T-helper 2 cell treated with Interferon-gamma antibody and Interleukin-4, amounts not matched to agents 5 μg/mL and 100 μg/mL, for 36 hours (primary cell): Measurements from ENCODE around the gene OR52I1.

Source experiments
- DNase-seq: peaks from one replicate; pipeline ENCODE4 v3.0.0; 2021; ENCODE audit warnings: low spot score
- H3K27ac Mint-ChIP-seq: one replicate; pipeline ENCODE4 v1.8.0; 2021; ENCODE audit warnings: mild to moderate bottlenecking, mixed read lengths
- H3K27me3 Mint-ChIP-seq: one replicate; pipeline ENCODE4 v1.8.0; 2021; ENCODE audit warnings: low read depth, mixed read lengths
- H3K36me3 Mint-ChIP-seq: one replicate; pipeline ENCODE4 v1.8.0; 2021; ENCODE audit warnings: low read depth, mixed read lengths
- H3K4me1 Mint-ChIP-seq: one replicate; pipeline ENCODE4 v1.8.0; 2021; ENCODE audit warnings: low read depth, mixed read lengths
- H3K4me3 Mint-ChIP-seq: one replicate; pipeline ENCODE4 v1.8.0; 2022; ENCODE audit warnings: mild to moderate bottlenecking, moderate library complexity, mixed read lengths
- H3K9me3 Mint-ChIP-seq: one replicate; pipeline ENCODE4 v1.8.0; 2021; ENCODE audit warnings: mixed read lengths

Gene OR52I1, protein sequence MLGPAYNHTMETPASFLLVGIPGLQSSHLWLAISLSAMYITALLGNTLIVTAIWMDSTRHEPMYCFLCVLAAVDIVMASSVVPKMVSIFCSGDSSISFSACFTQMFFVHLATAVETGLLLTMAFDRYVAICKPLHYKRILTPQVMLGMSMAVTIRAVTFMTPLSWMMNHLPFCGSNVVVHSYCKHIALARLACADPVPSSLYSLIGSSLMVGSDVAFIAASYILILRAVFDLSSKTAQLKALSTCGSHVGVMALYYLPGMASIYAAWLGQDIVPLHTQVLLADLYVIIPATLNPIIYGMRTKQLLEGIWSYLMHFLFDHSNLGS

GRCh38 chr11:4593739-4594138, at the start of gene OR52I1:
TSS of gene OR52I1 (plus strand) at chr11:4594039. CDS start at chr11:4594039, 0 bp downstream.
- no peak for DNase-seq
- Mint-ChIP-seq H3K9me3 (no peaks in the 10 kb centered on the region), H3K36me3 (peaks cover 6% of the 10 kb centered on the region), H3K27ac (no peak within 1 kb of the TSS), H3K4me3 (no peak within 1 kb of the TSS), H3K27me3 (peaks cover 4% of the 10 kb centered on the region), H3K4me1 (no peaks in the 10 kb centered on the region)

- Mint-ChIP-seq H3K36me3 (no peaks in the 10 kb centered on the region), H3K4me3 (no peak within 1 kb of the TSS), H3K4me1 (no peaks in the 10 kb centered on the region), H3K27ac (no peak within 1 kb of the TSS), H3K9me3 (no peaks in the 10 kb centered on the region), H3K27me3 (no peaks in the 10 kb centered on the region)
- no peak for DNase-seq
Observed at GRCh38 chr11:4544891-4545290, 48.9 kb upstream of the OR52I1 start, which contains the start of gene OR52M1. TSS of gene OR52M1 (plus strand) at chr11:4545191. CDS start at chr11:4545191, 0 bp downstream.

GRCh38 chr11:4546878-4547277, 47.0 kb upstream of the OR52I1 start:
- Mint-ChIP-seq H3K27ac (no peak overlapping the region), H3K4me1 (no peaks in the 10 kb centered on the region), H3K36me3 (no peaks in the 10 kb centered on the region), H3K9me3 (no peaks in the 10 kb centered on the region), H3K4me3 (no peak overlapping the region), H3K27me3 (no peaks in the 10 kb centered on the region)
- DNase-seq, result no peak

GRCh38 chr11:4547416-4547815, 46.4 kb upstream of the OR52I1 start:
- H3K4me1 Mint-ChIP-seq, result no peaks in the 10 kb centered on the region

GRCh38 chr11:4551346-4551979, 42.4 kb upstream of the OR52I1 start:
- Mint-ChIP-seq H3K4me1 (no peaks in the 10 kb centered on the region), H3K4me3 (no peak overlapping the region), H3K27ac (no peak overlapping the region), H3K9me3 (no peaks in the 10 kb centered on the region), H3K36me3 (no peaks in the 10 kb centered on the region), H3K27me3 (no peaks in the 10 kb centered on the region)
- DNase-seq, result no peak

More at GRCh38 chr11:4547416-4547815, 46.4 kb upstream of the OR52I1 start:
- H3K27me3 Mint-ChIP-seq, result no peaks in the 10 kb centered on the region
- H3K9me3 Mint-ChIP-seq, result no peaks in the 10 kb centered on the region
- no peak overlapping the region for H3K4me3 Mint-ChIP-seq
- H3K27ac Mint-ChIP-seq, result no peak overlapping the region
- no peaks in the 10 kb centered on the region for H3K36me3 Mint-ChIP-seq
- DNase-seq, result no peak

DNA sequence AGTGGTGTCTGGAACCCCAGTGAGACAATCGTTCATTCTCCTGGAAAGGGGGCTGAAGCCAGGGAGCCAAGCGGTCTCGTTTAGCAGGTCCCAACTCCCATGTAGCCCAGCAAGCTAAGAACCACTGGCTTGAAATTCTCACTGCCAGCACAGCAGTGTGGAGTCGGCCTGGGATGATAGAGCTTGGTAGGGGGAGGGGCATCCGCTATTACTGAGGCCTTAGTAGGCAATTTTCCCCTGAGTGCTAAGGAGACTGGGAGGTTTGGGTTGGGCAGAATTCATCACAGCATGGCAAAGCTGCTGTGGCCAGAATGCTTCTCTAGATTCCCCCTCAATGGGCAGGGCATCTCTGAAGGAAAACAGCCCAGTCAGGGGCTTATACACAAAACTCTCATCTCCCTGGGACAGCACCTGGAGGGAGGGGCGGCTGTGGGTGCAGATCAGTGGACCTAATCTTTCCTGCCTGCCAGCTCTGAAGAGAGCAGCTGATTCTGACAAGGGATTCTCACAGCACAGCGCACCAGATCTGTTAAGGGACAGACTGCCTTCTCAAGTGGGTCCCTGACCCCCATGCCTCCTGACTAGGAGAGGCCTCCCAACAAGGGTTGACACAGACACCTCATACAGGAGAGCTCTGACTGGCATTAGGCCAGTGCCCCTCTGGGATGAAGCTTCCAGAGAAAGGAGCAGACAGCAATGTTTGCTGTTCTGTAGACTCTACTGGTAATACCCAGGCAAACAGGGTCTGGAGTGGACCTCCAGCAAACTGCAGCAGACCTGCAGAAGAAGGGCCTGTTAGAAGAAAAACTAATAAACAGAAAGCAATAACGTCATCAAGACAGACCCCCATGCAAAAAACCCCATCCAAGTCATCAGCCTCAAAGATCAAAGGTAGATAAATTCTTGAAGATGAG, 34.1 kb upstream of the OR52I1 start:
- Mint-ChIP-seq H3K4me3 (no peak overlapping the region), H3K4me1 (no peaks in the 10 kb centered on the region), H3K27ac (no peak overlapping the region), H3K27me3 (peaks cover 4% of the 10 kb centered on the region), H3K9me3 (peaks cover 9% of the 10 kb centered on the region), H3K36me3 (no peaks in the 10 kb centered on the region)
- DNase-seq, result no peak

GRCh38 chr11:4560467-4560866, 33.4 kb upstream of the OR52I1 start:
- Mint-ChIP-seq H3K9me3 (peaks cover 9% of the 10 kb centered on the region), H3K36me3 (no peaks in the 10 kb centered on the region), H3K4me3 (no peak overlapping the region), H3K27me3 (peaks cover 4% of the 10 kb centered on the region), H3K27ac (no peak overlapping the region), H3K4me1 (no peaks in the 10 kb centered on the region)
- no peak for DNase-seq

DNA sequence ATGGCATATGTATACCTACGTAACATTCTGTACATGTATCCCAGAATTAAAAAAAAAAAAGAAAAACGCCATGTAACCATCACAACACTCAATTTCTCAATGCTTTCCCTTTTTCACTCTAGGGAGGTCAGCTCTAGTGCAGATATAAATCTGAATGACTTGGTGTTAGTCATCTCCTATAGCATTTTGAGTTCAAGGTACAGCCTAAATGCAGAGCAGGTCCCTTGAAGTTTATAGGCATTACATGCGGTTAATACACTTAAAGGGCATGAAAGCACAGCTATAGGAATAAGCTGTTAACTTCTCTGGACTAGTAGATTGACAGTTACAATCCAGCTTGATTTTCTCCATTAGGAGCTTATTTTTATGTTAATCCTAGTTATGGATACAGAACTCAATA, 28.5 kb upstream of the OR52I1 start:
- peaks cover 7% of the 10 kb centered on the region for H3K27me3 Mint-ChIP-seq
- DNase-seq, result no peak
- peaks cover 9% of the 10 kb centered on the region for H3K9me3 Mint-ChIP-seq
- no peaks in the 10 kb centered on the region for H3K36me3 Mint-ChIP-seq
- no peaks in the 10 kb centered on the region for H3K4me1 Mint-ChIP-seq
- H3K4me3 Mint-ChIP-seq, result no peak overlapping the region
- H3K27ac Mint-ChIP-seq, result no peak overlapping the region

DNA sequence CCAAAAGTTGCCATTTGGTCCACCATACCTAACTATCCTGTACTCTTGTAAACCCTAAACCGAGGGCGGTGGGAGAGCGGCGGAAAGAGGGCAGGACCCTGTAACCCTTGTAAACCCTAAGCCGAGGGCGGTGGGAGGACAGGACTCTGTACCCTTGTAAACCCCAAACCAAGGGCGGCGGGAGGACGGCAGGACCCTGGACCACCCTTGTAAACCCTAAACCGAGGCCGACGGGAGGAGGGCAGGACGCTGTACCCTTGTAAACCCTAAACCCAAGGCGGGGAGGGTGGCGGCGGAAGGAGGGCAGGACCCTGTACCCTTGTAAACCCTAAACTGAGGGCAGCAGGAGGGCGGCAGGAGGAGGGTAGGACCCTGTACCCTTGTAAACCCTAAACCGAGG, 24.8 kb upstream of the OR52I1 start:
- Mint-ChIP-seq H3K36me3 (no peaks in the 10 kb centered on the region), H3K27ac (no peak overlapping the region), H3K9me3 (peaks cover 5% of the 10 kb centered on the region), H3K4me1 (no peaks in the 10 kb centered on the region), H3K27me3 (peaks cover 3% of the 10 kb centered on the region), H3K4me3 (no peak overlapping the region)
- DNase-seq, result no peak

DNA sequence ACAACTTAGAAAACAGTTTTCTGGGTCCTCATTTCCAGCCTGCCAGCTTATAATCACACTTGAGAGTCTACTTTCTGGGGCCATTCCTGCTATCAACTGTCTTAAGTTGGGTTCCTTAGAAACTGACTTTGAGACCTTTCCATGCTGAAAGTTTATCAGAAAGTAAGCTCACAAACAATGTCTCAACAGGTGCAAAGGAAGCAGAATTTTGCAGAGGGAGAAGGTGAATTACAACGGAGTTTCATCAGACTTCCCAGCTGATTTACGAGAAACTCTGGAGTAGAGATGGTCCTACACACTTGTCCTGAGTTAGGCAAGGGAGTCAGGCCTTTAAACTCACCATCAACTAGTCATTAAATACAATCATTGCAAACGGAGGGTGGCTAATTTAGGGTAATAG, 17.0 kb upstream of the OR52I1 start:
- H3K27ac Mint-ChIP-seq, result no peak overlapping the region
- no peaks in the 10 kb centered on the region for H3K36me3 Mint-ChIP-seq
- peaks cover 22% of the 10 kb centered on the region for H3K27me3 Mint-ChIP-seq
- DNase-seq, result no peak
- no peak overlapping the region for H3K4me3 Mint-ChIP-seq
- H3K4me1 Mint-ChIP-seq, result peaks cover 5% of the 10 kb centered on the region
- no peaks in the 10 kb centered on the region for H3K9me3 Mint-ChIP-seq

GRCh38 chr11:4577761-4578160, 16.1 kb upstream of the OR52I1 start:
- peaks cover 5% of the 10 kb centered on the region for H3K4me1 Mint-ChIP-seq
- DNase-seq, result no peak
- H3K36me3 Mint-ChIP-seq, result no peaks in the 10 kb centered on the region
- no peak overlapping the region for H3K27ac Mint-ChIP-seq
- H3K27me3 Mint-ChIP-seq, result peaks cover 25% of the 10 kb centered on the region
- H3K4me3 Mint-ChIP-seq, result no peak overlapping the region
- H3K9me3 Mint-ChIP-seq, result no peaks in the 10 kb centered on the region

GRCh38 chr11:4578624-4579023, 15.2 kb upstream of the OR52I1 start:
- Mint-ChIP-seq H3K4me1 (peaks cover 5% of the 10 kb centered on the region), H3K36me3 (no peaks in the 10 kb centered on the region), H3K27me3 (peaks cover 27% of the 10 kb centered on the region), H3K9me3 (no peaks in the 10 kb centered on the region), H3K27ac (no peak overlapping the region), H3K4me3 (no peak overlapping the region)
- DNase-seq, result no peak

DNA sequence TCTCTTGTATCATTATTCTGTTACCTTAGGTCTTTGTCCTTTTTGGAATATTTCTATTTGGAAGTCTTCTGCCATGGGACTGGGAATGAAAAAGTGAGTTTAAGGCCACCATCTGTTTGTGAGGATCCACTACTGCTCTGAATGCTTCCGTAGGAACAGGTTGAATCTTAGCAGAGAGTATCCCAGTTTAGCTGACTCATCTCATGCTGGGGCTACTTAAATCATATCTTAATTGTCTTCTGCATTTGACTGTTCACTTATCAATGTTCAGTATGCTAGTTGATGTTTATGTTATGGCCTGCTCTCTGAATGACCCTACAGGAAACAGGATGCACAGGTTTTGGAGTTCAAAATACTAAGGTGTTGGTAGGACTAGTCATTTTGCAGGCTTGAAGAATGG, 13.7 kb upstream of the OR52I1 start:
- H3K9me3 Mint-ChIP-seq, result no peaks in the 10 kb centered on the region
- no peaks in the 10 kb centered on the region for H3K36me3 Mint-ChIP-seq
- H3K4me3 Mint-ChIP-seq, result no peak overlapping the region
- peaks cover 5% of the 10 kb centered on the region for H3K4me1 Mint-ChIP-seq
- no peak for DNase-seq
- H3K27me3 Mint-ChIP-seq, result peaks cover 31% of the 10 kb centered on the region
- H3K27ac Mint-ChIP-seq, result no peak overlapping the region

DNA sequence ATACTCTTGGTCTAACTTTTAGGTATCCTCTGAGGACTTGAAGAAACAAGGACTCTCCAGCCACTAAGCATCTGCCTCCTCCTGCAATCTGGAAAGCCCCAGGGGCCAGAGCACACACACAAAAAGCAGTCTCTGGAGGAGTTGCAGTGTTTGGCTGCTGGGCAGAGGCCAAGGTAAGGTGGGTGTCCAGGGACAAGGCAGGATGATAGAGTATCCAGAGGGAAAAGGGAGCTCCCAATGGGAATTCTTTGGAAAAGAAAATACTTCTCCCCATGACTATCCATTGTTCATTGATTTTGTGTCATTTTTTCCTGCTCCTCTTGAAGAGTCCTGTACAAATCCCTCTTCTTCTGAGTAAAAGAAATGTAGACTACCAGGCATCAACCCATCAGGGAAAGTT, 12.4 kb upstream of the OR52I1 start, which contains the start of gene OR52I2:
OR52I2 (plus strand) TSS at position 301 of the 400 bp plus-strand sequence.
- no peak for DNase-seq
- no peaks in the 10 kb centered on the region for H3K4me1 Mint-ChIP-seq
- no peak within 1 kb of the TSS for H3K4me3 Mint-ChIP-seq
- no peak within 1 kb of the TSS for H3K27ac Mint-ChIP-seq
- H3K27me3 Mint-ChIP-seq, result peaks cover 28% of the 10 kb centered on the region
- no peaks in the 10 kb centered on the region for H3K9me3 Mint-ChIP-seq
- H3K36me3 Mint-ChIP-seq, result no peaks in the 10 kb centered on the region
